ENCODE data around the gene OSBPL6. TPM values are rescaled to one million over a fixed set of nuclear protein-coding genes. Genes with fewer than 3 reads are reported as not detected.
"Not testable (repeated sequence)": the region's sequence is repeated elsewhere in the genome, so short reads cannot be mapped to it uniquely, and the experiment has no call there.

The OSBPL6 gene
- total RNA-seq, 1 donor from 2014 or later, result 20.6 TPM

DNA sequence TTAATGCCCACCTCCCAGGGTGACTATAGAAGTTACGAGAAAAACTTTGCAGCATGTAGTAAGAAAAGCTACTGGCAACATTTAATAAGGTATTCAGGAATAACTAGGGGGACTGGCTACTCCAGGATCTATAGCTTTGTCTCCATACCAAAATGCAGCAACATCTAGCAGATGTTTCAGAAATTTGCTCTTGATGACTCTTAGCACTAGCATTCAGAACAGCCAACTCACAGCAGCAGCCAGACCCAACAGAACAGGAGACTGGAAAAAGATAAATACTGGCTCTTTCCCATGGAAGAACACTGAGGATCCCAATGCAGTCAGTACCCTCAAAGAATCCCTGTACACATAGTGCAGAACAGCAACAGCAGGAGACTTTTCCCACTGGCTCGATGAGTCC, 151.6 kb downstream of the OSBPL6 start:
- no peak for DNase-seq (ENCODE audit: low read depth)

- DNase-seq (ENCODE audit: low read depth), result no peak
These were observed 155.7 kb downstream of the OSBPL6 start for GRCh38 chr2:178350051-178350450.

DNA sequence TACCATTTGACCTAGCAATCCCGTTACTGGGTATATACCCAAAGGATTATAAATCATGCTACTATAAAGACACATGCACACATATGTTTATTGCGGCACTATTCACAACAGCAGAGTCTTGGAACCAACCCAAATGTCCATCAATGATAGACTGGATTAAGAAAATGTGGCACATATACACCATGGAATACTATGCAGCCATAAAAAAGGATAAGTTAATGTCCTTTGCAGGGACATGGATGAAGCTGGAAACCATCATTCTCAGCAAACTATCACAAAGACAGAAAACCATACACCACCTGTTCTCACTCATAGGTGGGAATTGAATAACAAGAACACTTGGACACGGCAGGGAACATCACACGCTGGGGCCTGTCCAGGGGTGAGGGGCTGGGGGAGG, 163.4 kb downstream of the OSBPL6 start:
- not testable (repeated sequence) for DNase-seq (ENCODE audit: low read depth)

- DNase-seq (ENCODE audit: low read depth), result no peak
These were observed 165.0 kb downstream of the OSBPL6 start for GRCh38 chr2:178359192-178359912.

DNA sequence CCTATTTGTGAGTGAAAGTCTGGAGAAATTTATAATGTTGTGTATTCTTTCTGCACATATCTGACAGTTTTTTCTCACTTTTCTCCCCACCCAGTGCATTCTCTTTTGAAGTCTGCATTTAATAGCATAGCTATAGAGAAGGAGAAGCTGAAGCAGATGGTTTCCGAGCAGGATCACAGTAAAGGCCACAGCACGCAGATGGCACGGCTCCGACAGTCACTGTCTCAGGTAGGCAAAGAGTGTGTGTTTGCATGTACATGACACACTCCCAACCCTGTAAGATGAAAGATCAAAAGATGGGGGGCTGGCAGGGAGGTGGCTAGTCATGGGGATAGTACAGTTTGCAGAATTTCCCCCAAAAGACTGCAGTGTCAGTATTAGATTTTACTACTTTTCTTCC, 167.3 kb downstream of the OSBPL6 start:
- no peak for DNase-seq (ENCODE audit: low read depth)

DNA sequence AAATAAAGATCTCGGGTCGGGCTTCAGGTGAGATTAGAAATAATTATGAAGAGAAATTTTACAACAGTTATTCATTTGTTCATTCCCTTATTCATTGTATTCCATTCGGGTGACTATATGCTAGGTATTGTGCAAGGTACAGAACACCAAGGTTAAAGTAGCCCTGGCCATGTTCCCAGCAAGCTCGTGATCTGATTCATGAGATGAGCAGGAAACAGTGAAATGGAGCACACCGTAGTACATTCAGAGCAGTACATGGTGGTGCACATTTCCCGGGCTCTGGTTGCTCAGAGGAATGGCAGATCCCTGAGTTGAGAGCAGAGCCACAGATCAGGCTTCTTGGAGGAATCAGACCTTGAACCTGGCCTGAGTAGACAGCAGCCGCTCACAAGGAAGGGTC, 168.9 kb downstream of the OSBPL6 start:
- DNase-seq (ENCODE audit: low read depth), result no peak

GRCh38 chr2:178365116-178365515, 170.8 kb downstream of the OSBPL6 start:
- no peak for DNase-seq (ENCODE audit: low read depth)

DNA sequence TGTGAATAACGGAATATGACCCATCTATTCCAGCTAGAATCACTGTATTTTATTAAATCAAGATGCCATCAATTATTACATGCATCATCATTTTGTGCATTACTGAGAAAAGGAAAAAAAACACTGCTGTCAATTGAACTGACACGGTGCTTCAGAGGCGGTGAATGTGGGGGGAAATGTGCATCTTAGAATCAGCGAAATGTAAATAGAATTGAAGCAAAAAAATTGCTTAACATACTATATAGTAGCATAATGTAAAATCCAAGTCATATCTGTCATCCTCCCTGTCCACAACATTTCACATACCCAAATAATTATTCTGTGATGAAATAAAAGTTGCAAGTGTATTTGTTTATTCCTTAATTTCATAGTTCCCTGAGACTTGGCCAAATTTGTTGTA, 172.1 kb downstream of the OSBPL6 start:
- DNase-seq (ENCODE audit: low read depth), result no peak

DNA sequence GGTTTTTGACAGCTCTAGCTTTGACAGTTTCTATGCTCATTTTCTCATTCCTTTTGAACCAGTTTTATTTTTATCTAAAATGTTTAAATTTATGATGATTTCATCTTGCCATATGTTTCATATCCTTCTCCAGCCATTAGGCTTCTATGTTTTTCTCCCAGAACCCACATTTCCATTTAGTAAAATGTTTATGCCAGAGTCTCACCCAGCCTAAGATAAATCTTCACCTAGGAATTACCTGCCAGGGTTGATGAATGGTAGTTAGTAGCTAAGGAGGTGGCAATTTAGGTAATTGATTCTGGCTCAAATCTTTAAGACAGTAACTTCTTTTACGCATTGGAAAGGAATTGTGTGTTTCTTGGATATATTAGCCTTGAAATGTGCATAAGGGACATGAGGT, 173.0 kb downstream of the OSBPL6 start:
- no peak for DNase-seq (ENCODE audit: low read depth)

DNA sequence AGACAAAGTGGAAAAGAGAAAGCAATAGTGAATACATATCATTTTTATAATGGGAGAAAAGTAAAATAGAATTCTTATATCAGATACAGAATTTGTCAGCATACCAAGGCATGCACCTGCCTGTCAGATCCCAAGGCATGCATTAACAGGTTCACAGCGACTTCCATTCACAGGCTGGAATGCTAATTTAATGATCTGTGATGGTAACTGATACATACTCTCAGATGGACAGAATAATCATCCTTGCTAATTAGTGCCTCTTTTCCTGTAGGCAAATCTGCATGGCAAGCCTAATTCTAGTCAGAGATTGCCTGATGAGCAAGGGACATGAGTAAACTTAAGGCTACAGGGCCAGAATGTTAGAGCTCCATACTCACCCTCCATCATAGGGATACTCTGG, 180.6 kb downstream of the OSBPL6 start:
- no peak for DNase-seq (ENCODE audit: low read depth)

GRCh38 chr2:178377046-178377445, 182.7 kb downstream of the OSBPL6 start:
- DNase-seq (ENCODE audit: low read depth), result no peak

- no peak for DNase-seq (ENCODE audit: low read depth)
These were observed 185.1 kb downstream of the OSBPL6 start for GRCh38 chr2:178379162-178380004.

- DNase-seq (ENCODE audit: low read depth), result no peak
These were observed 186.5 kb downstream of the OSBPL6 start for GRCh38 chr2:178380763-178381162.

DNA sequence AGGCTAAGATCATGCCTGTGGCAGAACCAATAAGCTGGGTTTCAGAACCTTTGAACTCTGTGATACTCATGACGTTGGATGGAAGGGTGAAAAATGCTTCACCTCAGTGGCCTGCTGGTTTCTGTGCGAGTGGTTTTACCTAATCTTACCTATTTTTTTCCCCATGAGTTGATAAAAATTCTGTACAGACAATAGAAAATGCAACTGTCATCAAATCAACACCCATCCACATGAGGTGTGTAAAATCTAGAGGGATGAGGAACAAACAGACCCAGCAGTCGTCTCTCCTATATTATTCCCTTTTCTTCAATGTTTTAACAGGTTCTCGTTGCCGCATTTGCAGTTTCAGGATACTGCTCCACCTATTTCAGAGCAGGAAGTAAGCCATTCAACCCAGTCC, 189.4 kb downstream of the OSBPL6 start:
- no peak for DNase-seq (ENCODE audit: low read depth)

DNA sequence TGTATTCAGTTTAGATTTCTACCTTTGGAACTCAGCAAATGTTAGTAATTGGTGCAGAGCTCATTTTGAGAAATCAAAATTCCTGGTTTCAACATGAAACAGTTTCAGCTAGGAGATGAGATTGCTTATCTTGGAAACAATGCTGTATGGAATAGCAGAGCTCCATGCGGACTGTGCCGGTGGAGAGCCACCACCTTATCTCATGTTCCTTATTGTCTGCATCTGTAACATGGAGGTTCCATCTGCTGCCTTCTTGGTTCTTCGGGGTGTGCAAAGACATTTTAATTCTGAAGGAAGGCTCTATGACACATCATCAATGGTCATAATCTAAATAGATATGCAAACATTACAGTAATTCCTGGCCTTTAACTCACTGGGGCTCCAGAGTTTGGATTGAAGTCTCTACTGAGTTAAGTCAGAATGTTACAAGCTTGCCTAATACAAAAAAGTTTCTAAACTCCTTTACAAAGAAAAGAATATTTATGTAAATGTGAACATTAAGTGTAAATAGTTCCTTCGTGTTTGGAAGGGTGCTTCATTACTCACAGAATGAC, 191.4 kb downstream of the OSBPL6 start:
- no peak for DNase-seq (ENCODE audit: low read depth)

- DNase-seq (ENCODE audit: low read depth), result no peak
These were observed 192.8 kb downstream of the OSBPL6 start for GRCh38 chr2:178386986-178387597.

DNA sequence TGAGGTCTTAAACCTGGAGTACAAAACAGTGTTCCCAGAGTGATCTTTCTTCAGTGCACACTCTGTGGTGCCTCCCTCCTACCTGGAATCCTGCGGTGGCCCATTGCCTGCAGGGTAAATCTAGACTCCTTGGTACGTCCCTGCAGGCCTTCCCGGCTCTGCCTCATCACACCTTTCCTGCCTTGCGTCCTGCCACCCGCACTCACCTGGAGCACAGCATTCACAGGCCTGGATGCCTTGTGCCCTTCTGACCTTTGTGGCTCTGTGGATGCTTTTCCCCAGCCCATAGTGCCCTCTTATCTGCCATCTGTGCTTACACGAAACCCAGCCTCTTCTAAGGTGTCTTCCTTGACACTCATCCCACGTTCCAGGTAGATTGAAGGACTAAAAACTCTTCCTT, 194.0 kb downstream of the OSBPL6 start:
- no peak for DNase-seq (ENCODE audit: low read depth)

- no peak for DNase-seq (ENCODE audit: low read depth)
These were observed 197.4 kb downstream of the OSBPL6 start for GRCh38 chr2:178391701-178392100.

DNA sequence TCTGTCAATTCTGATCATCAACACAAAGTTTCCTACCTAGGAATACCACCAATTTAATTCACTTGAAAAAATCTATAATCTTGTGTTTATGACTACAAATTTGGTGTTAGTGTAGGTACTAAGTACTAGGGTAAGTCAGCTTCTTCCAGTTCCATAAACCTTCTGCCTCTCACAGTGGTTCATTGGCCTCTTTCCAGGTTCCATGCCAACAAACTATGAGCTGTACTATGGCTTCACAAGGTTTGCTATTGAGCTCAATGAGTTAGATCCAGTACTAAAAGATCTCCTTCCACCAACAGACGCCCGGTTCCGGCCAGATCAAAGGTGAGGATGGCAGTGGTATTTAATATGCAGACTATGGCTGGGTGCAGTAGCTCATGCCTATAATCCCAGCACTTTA, 197.9 kb downstream of the OSBPL6 start:
- no peak for DNase-seq (ENCODE audit: low read depth)

GRCh38 chr2:178394859-178395258, 200.5 kb downstream of the OSBPL6 start:
- no peak for DNase-seq (ENCODE audit: low read depth)

DNA sequence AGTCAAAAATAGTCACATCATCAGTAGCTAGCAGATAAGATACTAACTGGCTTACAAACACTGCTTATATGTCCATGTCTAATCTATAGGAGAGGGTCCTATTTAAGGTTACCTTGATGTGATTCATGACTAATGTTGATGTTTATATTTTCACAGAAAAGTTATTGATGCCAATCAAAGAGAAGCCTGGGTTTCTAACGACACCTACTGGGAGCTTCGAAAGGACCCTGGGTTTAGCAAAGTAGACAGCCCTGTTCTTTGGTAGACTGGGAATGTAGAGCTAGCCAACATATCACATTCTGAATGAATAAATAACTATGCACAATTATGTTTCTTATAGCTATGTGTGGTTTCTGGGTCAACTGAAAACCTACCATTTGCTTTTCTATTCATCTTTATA, 201.0 kb downstream of the OSBPL6 start:
- no peak for DNase-seq (ENCODE audit: low read depth)
